HepG2 (cell line): ENCODE data around the gene ZMYM1. TPM values are rescaled to one million over a fixed set of nuclear protein-coding genes. Genes with fewer than 3 reads are reported as not detected.

Source experiments
- ATRX ChIP-seq: sonication (generic); formaldehyde crosslinking; IDR thresholded peaks from 2 replicates; pipeline ENCODE4 v1.4.0; 2020; ENCODE audit warnings: missing genetic modification reagents, borderline replicate concordance
- CAMTA2 ChIP-seq: sonication (generic); formaldehyde crosslinking; IDR thresholded peaks from 2 replicates; pipeline ENCODE4 v1.4.0; 2020; ENCODE audit warnings: mild to moderate bottlenecking, missing genetic modification reagents, borderline replicate concordance
- CCDC6 ChIP-seq: sonication (generic); formaldehyde crosslinking; IDR thresholded peaks from 2 replicates; pipeline ENCODE4 v1.8.1; 2022; ENCODE audit warnings: mild to moderate bottlenecking, missing genetic modification reagents, moderate library complexity
- DBP ChIP-seq: sonication (generic); formaldehyde crosslinking; IDR thresholded peaks from 2 replicates; pipeline ENCODE4 v1.4.0; 2020; ENCODE audit warnings: missing genetic modification reagents; ENCODE audit errors: not compliant biosample characterization
- GATA4 ChIP-seq: sonication (generic); IDR thresholded peaks from 2 replicates; pipeline ENCODE4 v1.6.1; 2016; ENCODE audit warnings: antibody characterized with exemption, low read depth, borderline replicate concordance
- IKZF5 ChIP-seq: IDR thresholded peaks from 2 replicates; pipeline ENCODE4 v1.6.1; 2018; ENCODE audit warnings: missing genetic modification reagents, mild to moderate bottlenecking, missing compliant biosample characterization
- KDM1A ChIP-seq: IDR thresholded peaks from 2 replicates; pipeline ENCODE4 v1.6.1; 2016; ENCODE audit warnings: missing compliant biosample characterization
- NCOA2 ChIP-seq: sonication (generic); formaldehyde crosslinking; IDR thresholded peaks from 2 replicates; pipeline ENCODE4 v1.8.0; 2022; ENCODE audit warnings: inconsistent platforms
- POLR2A ChIP-seq, 2 experiments: IDR thresholded peaks; 2 replicates each; pipeline ENCODE4 v1.6.1; 2011; ENCODE audit warnings: low read depth in 2 of 2, low read length in 2 of 2, mild to moderate bottlenecking in 1 of 2, moderate library complexity in 1 of 2; ENCODE audit not compliant: insufficient read depth in 1 of 2
- SMC3 ChIP-seq: IDR thresholded peaks from 2 replicates; pipeline ENCODE4 v1.6.1; 2011; ENCODE audit warnings: low read length, improper control_type of control experiment
- YEATS2 ChIP-seq: sonication (generic); formaldehyde crosslinking; IDR thresholded peaks from 2 replicates; pipeline ENCODE4 v1.4.0; 2020; ENCODE audit warnings: missing genetic modification reagents, borderline replicate concordance
- ZBTB14 ChIP-seq: sonication (generic); formaldehyde crosslinking; IDR thresholded peaks from 2 replicates; pipeline ENCODE4 v1.4.0; 2020; ENCODE audit warnings: missing genetic modification reagents
- ZBTB8A ChIP-seq: sonication (generic); formaldehyde crosslinking; IDR thresholded peaks from 2 replicates; pipeline ENCODE4 v1.4.0; 2020; ENCODE audit warnings: mild to moderate bottlenecking, low read depth, missing genetic modification reagents, borderline replicate concordance
- ZFP82 ChIP-seq: sonication (generic); formaldehyde crosslinking; IDR thresholded peaks from 2 replicates; pipeline ENCODE4 v1.5.1; 2020; ENCODE audit warnings: mild to moderate bottlenecking, missing genetic modification reagents, borderline replicate concordance
- ZNF329 ChIP-seq: sonication (generic); formaldehyde crosslinking; IDR thresholded peaks from 2 replicates; pipeline ENCODE4 v1.9.0; 2021; ENCODE audit warnings: low read depth, mild to moderate bottlenecking, missing genetic modification reagents
- ZNF430 ChIP-seq: sonication (generic); formaldehyde crosslinking; IDR thresholded peaks from 2 replicates; pipeline ENCODE4 v1.9.0; 2021; ENCODE audit warnings: mild to moderate bottlenecking, missing genetic modification reagents
- ZNF513 ChIP-seq: sonication (generic); formaldehyde crosslinking; conservative IDR thresholded peaks from 2 replicates; pipeline ENCODE4 v1.5.0; 2020; ENCODE audit warnings: missing genetic modification reagents
- ZNF598 ChIP-seq: sonication (generic); formaldehyde crosslinking; IDR thresholded peaks from 2 replicates; pipeline ENCODE4 v1.5.1; 2020; ENCODE audit warnings: mild to moderate bottlenecking, missing genetic modification reagents, borderline replicate concordance
- ZNF704 ChIP-seq: sonication (generic); formaldehyde crosslinking; IDR thresholded peaks from 2 replicates; pipeline ENCODE4 v1.8.1; 2023; ENCODE audit warnings: mild to moderate bottlenecking, inconsistent platforms, moderate library complexity, missing genetic modification reagents, borderline replicate concordance
- ZNF775 ChIP-seq: sonication (generic); formaldehyde crosslinking; IDR thresholded peaks from 2 replicates; pipeline ENCODE4 v1.4.0; 2020; ENCODE audit warnings: missing genetic modification reagents, mild to moderate bottlenecking, moderate library complexity, borderline replicate concordance
- polyA plus RNA-seq, 8 experiments: library from polyadenylated mRNA; depleted of rRNA in 3 of 8; stranded (reverse) in 7 of 8; unstranded in 1 of 8; fragments of >200 nt; fragmentation: Illumina TruSeq in 4 of 8; extraction: Trizol in 4 of 8; gene quantifications; 2 replicates each; pipeline versions ENCODE4 v1.2.1 to v1.2.3, GENCODE V29; 2011 to 2016; ENCODE audit warnings: low read depth in 4 of 8, missing spikeins in 1 of 8, mixed read lengths in 1 of 8; ENCODE audit not compliant: insufficient read depth in 1 of 8
- total RNA-seq, 5 experiments: library from RNA; depleted of rRNA; stranded (reverse); fragments of >200 nt; fragmentation: Illumina TruSeq; extraction: Trizol; gene quantifications; 2 replicates each; pipeline ENCODE4 v1.2.3, GENCODE V29; 2016; ENCODE audit warnings: low read depth in 1 of 5

Gene ZMYM1
- total and polyA plus RNA-seq, 2 of the 13 experiments (the other 11 are each of a cell fraction or from before 2014, with no cell fraction given), result 10.0 to 16.2 TPM

GRCh38 chr1:35120458-35121133, 41.4 kb downstream of the ZMYM1 start (continued):
- TF ChIP-seq ZNF513 (no peak), ATRX (CRISPR knock-in tag) (no peak), CAMTA2 (CRISPR knock-in tag) (no peak), DBP (CRISPR knock-in tag) (no peak), GATA4 (no peak), NCOA2 (no peak; the same call in 1 of the 2 replicates), ZFP82 (CRISPR knock-in tag) (no peak), CCDC6 (CRISPR knock-in tag) (no peak), SMC3 (no peak), ZNF329 (CRISPR knock-in tag) (no peak), ZBTB14 (CRISPR knock-in tag) (no peak), ZNF775 (CRISPR knock-in tag) (no peak), POLR2A (IDR thresholded peaks at IDR 0.05; ENCODE audit: insufficient read depth in 1 of 2, low read depth in 2 of 2, low read length in 2 of 2) (no peak), ZNF430 (0 out of 2 replicates have a peak, but pooled peaks have one; percentile 28), ZBTB8A (CRISPR knock-in tag) (no peak), IKZF5 (CRISPR knock-in tag) (no peak), KDM1A (CRISPR knock-in tag) (no peak), ZNF704 (CRISPR knock-in tag) (no peak), ZNF598 (CRISPR knock-in tag) (no peak; the same call in 1 of the 2 replicates), YEATS2 (CRISPR knock-in tag) (no peak)
